GM12878 (cell line): ENCODE measurements around the gene MEIOSIN. TPM values are rescaled to one million over a fixed set of nuclear protein-coding genes. Genes with fewer than 3 reads are reported as not detected.

Experiments
- ATAC-seq: fragments of 200-7000 bp; cut with Tn5 transposase; 3 replicates; pipeline ENCODE4 v1.9.1; 2020; ENCODE audit warnings: mild to moderate bottlenecking, moderate library complexity
- BruUV-seq: library from RNA; stranded (reverse); fragments of 400-500 nt; replicated peaks from 2 replicates; lab custom pipeline; 2021; lab: Mats Ljungman, UMichigan
- CTCF ChIA-PET: fragments of 300-600 bp; sonication (Branson Sonifier 250); formaldehyde crosslinking; extraction: SDS; loops from one replicate; lab custom pipeline; 2021; ENCODE audit warnings: inconsistent platforms; lab: Yijun Ruan, JAX
- POLR2A ChIA-PET: fragments of 350-600 bp; formaldehyde crosslinking; extraction: SDS; loops from one replicate; lab custom pipeline; 2021; ENCODE audit warnings: inconsistent platforms; lab: Charles Lee
- RAD21 ChIA-PET: fragments of 300-600 bp; sonication (Branson Sonifier 250); formaldehyde crosslinking; loops from one replicate; lab custom pipeline; 2023; ENCODE audit warnings: antibody characterized with exemption; ENCODE audit not compliant: unreplicated experiment; lab: Charles Lee
- SMC1A ChIA-PET: fragments of 300-600 bp; sonication (Branson Sonifier 250); formaldehyde crosslinking; loops from one replicate; lab custom pipeline; 2023; ENCODE audit not compliant: unreplicated experiment, uncharacterized antibody; lab: Charles Lee
- DNase-seq: peaks from one replicate; pipeline ENCODE4 v3.0.0-alpha.2; 2011; ENCODE audit warnings: low read depth, low spot score
- FAIRE-seq: peaks from 3 replicates; lab custom pipeline; 2011; peaks lifted over from hg19 to GRCh38; lab: Jason Lieb, UNC
- H2AFZ ChIP-seq: 2 replicates; pipeline ENCODE4 v1.6.0; 2011; ENCODE audit warnings: low read depth, low read length, control low read depth; ENCODE audit not compliant: control insufficient read depth
- H3K27ac ChIP-seq: 2 replicates; pipeline ENCODE4 v1.5.1; 2011; ENCODE audit warnings: control low read depth; ENCODE audit not compliant: control insufficient read depth, insufficient read depth
- H3K27me3 ChIP-seq, 2 experiments: replicated peaks in 1 of 2; 2 replicates each; pipeline versions ENCODE4 v1.6.0 to v1.6.1; 2011; ENCODE audit warnings: low read length in 1 of 2; ENCODE audit not compliant: control insufficient read depth in 2 of 2, insufficient read depth in 2 of 2
- H3K36me3 ChIP-seq, 2 experiments: 2 replicates each; pipeline ENCODE4 v1.5.1; 2011; ENCODE audit warnings: low read length in 1 of 2; ENCODE audit not compliant: control insufficient read depth in 2 of 2, insufficient read depth in 2 of 2
- H3K4me1 ChIP-seq: 2 replicates; pipeline ENCODE4 v1.6.1; 2011; ENCODE audit warnings: mild to moderate bottlenecking, low read length, moderate library complexity, mixed read lengths; ENCODE audit not compliant: control insufficient read depth, insufficient read depth
- H3K4me2 ChIP-seq: 2 replicates; pipeline ENCODE4 v1.6.0; 2011; ENCODE audit warnings: control low read depth; ENCODE audit not compliant: control insufficient read depth, insufficient read depth
- H3K4me3 ChIP-seq: fragments of 200-600 bp; sonication (generic); 2 replicates; pipeline ENCODE4 v1.5.1; 2016
- H3K79me2 ChIP-seq: 2 replicates; pipeline ENCODE4 v1.6.0; 2011; ENCODE audit warnings: low read length; ENCODE audit not compliant: control insufficient read depth, insufficient read depth
- H3K9ac ChIP-seq: 2 replicates; pipeline ENCODE4 v1.8.0; 2011; ENCODE audit warnings: low read length, control low read depth, mixed read lengths; ENCODE audit not compliant: control insufficient read depth, insufficient read depth
- H3K9me3 ChIP-seq: replicated peaks from 3 replicates; pipeline ENCODE4 v1.5.1; 2011; ENCODE audit warnings: mild to moderate bottlenecking, low read length; ENCODE audit not compliant: control insufficient read depth, insufficient read depth
- H4K20me1 ChIP-seq: 2 replicates; pipeline ENCODE4 v1.6.0; 2011; ENCODE audit not compliant: control insufficient read depth, insufficient read depth
- NRF1 ChIP-seq: conservative IDR thresholded peaks from 2 replicates; pipeline ENCODE4 v1.6.1; 2011; ENCODE audit warnings: mild to moderate bottlenecking, low read depth, low read length, improper control_type of control experiment
- POLR2AphosphoS5 ChIP-seq: IDR thresholded peaks from 2 replicates; pipeline ENCODE4 v1.6.1; 2011; ENCODE audit warnings: mild to moderate bottlenecking, low read length, inconsistent platforms
- SREBF2 ChIP-seq: IDR thresholded peaks from 2 replicates; pipeline ENCODE4 v1.6.1; 2012; ENCODE audit warnings: mild to moderate bottlenecking, low read length
- WGBS: methylation state at CpG from one replicate; pipeline ENCODE4 v1.1.6; 2016; ENCODE audit warnings: low lambda C conversion rate; ENCODE audit not compliant: insufficient replicate concordance, insufficient coverage; ENCODE audit errors: missing lambda C conversion rate; 5-methylcytosine and 5-hydroxymethylcytosine counted together
- in situ Hi-C: fragments of 300-500 bp; cut with MboI; formaldehyde crosslinking; loops from 9 replicates; pipeline ENCODE4 v1.14.3; 2018; ENCODE audit warnings: mixed read lengths
- intact Hi-C: fragments of 100-400 bp; cut with micrococcal nuclease; formaldehyde crosslinking; loops from one replicate; pipeline ENCODE4 v1.14.2; 2022; ENCODE audit not compliant: unreplicated experiment
- polyA plus RNA-seq, 11 experiments: library from polyadenylated mRNA; depleted of rRNA in 4 of 11; unstranded in 6 of 11; stranded (reverse) in 5 of 11; fragments of >200 nt; fragmentation: Nextera tagmentation in 4 of 11; fragmentation: Illumina TruSeq in 1 of 11; extraction: Ambion mirVana in 4 of 11; extraction: Trizol in 1 of 11; gene quantifications; 1 replicate in 1 of 11; 2 replicates in 10 of 11; pipeline versions ENCODE4 v1.2.1 to v1.2.3, GENCODE V29; 2011 to 2016; ENCODE audit warnings: inconsistent platforms in 2 of 11, missing spikeins in 2 of 11, low read depth in 1 of 11
- total RNA-seq, 4 experiments: library from RNA; depleted of rRNA in 3 of 4; stranded (reverse); fragments of >200 nt in 3 of 4; fragmentation: Illumina TruSeq in 1 of 4; extraction: Trizol in 1 of 4; gene quantifications; 2 replicates each; pipeline versions ENCODE4 v1.2.1 to v1.2.3, GENCODE V29; 2013 to 2021
- TF ChIP-seq, protein P1 (sequence below): IDR thresholded peaks from 2 replicates; pipeline ENCODE4 v1.6.1; 2011; ENCODE audit warnings: low read depth, low read length, improper control_type of control experiment, borderline replicate concordance
- TF ChIP-seq, protein P2 (sequence below): IDR thresholded peaks from 2 replicates; pipeline ENCODE4 v1.6.1; 2011; ENCODE audit warnings: borderline replicate concordance, low read depth, mild to moderate bottlenecking, moderate library complexity, mixed read lengths, low read length; ENCODE audit not compliant: insufficient read depth; ENCODE audit errors: extremely low read length

MEIOSIN gene
- total and polyA plus RNA-seq, 10 of the 15 experiments (the other 5 are each of a cell fraction or from before 2014, with no cell fraction given): 0.05 to 0.66 (median 0.14) TPM; not detected in 4

DNA sequence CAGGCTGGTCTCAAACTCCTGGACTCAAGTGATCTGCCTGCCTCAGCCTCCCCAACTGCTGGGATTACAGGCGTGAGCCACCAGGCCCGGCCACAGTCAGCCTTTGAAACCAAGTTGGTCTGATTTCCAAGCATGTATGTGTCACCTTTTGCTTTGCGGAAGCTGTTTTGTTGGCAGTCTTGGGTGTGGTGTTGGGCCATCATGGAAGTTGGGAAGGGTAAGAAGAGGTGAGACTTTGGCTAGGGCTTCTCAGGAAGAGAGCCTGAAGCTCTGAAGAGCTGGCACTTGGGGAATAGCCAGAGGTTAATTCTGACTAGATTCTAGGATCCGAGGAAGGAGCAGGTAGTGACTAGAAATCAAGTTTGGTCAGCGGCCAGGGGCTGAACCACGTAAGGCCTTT lies 79.1 kb downstream of the MEIOSIN start:
- Histone ChIP-seq H4K20me1 (no peaks in the 10 kb centered on the region), H3K9ac (no peak overlapping the region), H3K36me3 (no peaks in the 10 kb centered on the region), H3K27me3 (no peaks in the 10 kb centered on the region), H3K27ac (no peak overlapping the region), H3K4me2 (no peak overlapping the region), H3K79me2 (no peaks in the 10 kb centered on the region), H3K4me1 (peaks cover 12% of the 10 kb centered on the region), H3K9me3 (no peaks in the 10 kb centered on the region), H3K4me3 (no peak overlapping the region), H2AFZ (no peak overlapping the region)
- POLR2A ChIA-PET: no interaction called here
- no TSS peak for BruUV-seq
- no peak for FAIRE-seq
- in situ Hi-C loops (no loop called here), intact Hi-C loops (loop anchor here (10.0 kb wide), 1 partner anchor 183 kb away; the partner anchor contains the start of gene CCDC61)
- ATAC-seq: no peak
- no peak for TF ChIP-seq POLR2AphosphoS5
- TF ChIP-seq SREBF2: no peak
- TF ChIP-seq, protein P1, sequence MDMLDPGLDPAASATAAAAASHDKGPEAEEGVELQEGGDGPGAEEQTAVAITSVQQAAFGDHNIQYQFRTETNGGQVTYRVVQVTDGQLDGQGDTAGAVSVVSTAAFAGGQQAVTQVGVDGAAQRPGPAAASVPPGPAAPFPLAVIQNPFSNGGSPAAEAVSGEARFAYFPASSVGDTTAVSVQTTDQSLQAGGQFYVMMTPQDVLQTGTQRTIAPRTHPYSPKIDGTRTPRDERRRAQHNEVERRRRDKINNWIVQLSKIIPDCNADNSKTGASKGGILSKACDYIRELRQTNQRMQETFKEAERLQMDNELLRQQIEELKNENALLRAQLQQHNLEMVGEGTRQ: no peak
- TF ChIP-seq NRF1: no peak
- TF ChIP-seq, protein P2, sequence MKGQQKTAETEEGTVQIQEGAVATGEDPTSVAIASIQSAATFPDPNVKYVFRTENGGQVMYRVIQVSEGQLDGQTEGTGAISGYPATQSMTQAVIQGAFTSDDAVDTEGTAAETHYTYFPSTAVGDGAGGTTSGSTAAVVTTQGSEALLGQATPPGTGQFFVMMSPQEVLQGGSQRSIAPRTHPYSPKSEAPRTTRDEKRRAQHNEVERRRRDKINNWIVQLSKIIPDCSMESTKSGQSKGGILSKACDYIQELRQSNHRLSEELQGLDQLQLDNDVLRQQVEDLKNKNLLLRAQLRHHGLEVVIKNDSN: no peak
- SMC1A ChIA-PET: no interaction called here
- CTCF ChIA-PET: no interaction called here
- 98% methylated on average over 6 of the region's 6 CpGs for WGBS
- no peak for DNase-seq
- RAD21 ChIA-PET: no interaction called here

Other genes with a start within 250 kb of the MEIOSIN start
Only the 7 nearest of the 20 such genes appear.
- 14.5 and 17.8 TPM in 2 replicates for gene GIPR, start 65.2 kb upstream of the MEIOSIN start, total RNA-seq (2014; rRNA removed)
- gene GIPR, start 65.2 kb upstream of the MEIOSIN start, total RNA-seq (2014; rRNA removed; fragmentation: Illumina TruSeq; extraction: Trizol): 17.9 and 18.0 TPM in 2 replicates
- 22.1 and 25.6 TPM in 2 replicates for gene GIPR, start 65.2 kb upstream of the MEIOSIN start, total RNA-seq (2021)
- gene GIPR, start 65.2 kb upstream of the MEIOSIN start, polyA plus RNA-seq (2011; rRNA removed): 12.3 and 13.8 TPM in 2 replicates
- gene GIPR, start 65.2 kb upstream of the MEIOSIN start, polyA plus RNA-seq (2014; fragmentation: Illumina TruSeq; extraction: Trizol): 10.5 and 13.6 TPM in 2 replicates
- 1 to 10 TPM; 1.7 TPM for gene GIPR, start 65.2 kb upstream of the MEIOSIN start, polyA plus RNA-seq (2014; fragmentation: Nextera tagmentation; extraction: Ambion mirVana)
- 26.3 and 27.1 TPM in 2 replicates for gene GIPR, start 65.2 kb upstream of the MEIOSIN start, polyA plus RNA-seq (2014; rRNA removed)
- gene GIPR, start 65.2 kb upstream of the MEIOSIN start, polyA plus RNA-seq (2016; fragmentation: Nextera tagmentation; extraction: Ambion mirVana): 1 to 10 TPM; 4.2 to 5.4 TPM
- 600 and 677 TPM in 2 replicates for gene SNRPD2, start 41.5 kb upstream of the MEIOSIN start, total RNA-seq (2014; rRNA removed)
- gene SNRPD2, start 41.5 kb upstream of the MEIOSIN start, total RNA-seq (2014; rRNA removed; fragmentation: Illumina TruSeq; extraction: Trizol): 526 and 536 TPM in 2 replicates
- gene SNRPD2, start 41.5 kb upstream of the MEIOSIN start, total RNA-seq (2021): 806 and 844 TPM in 2 replicates
- 939 and 1,096 TPM in 2 replicates for gene SNRPD2, start 41.5 kb upstream of the MEIOSIN start, polyA plus RNA-seq (2011; rRNA removed)
- 529 and 569 TPM in 2 replicates for gene SNRPD2, start 41.5 kb upstream of the MEIOSIN start, polyA plus RNA-seq (2014; fragmentation: Illumina TruSeq; extraction: Trizol)
- 1,000 to 10,000 TPM; 3,237 to 3,621 TPM for gene SNRPD2, start 41.5 kb upstream of the MEIOSIN start, polyA plus RNA-seq (2014; fragmentation: Nextera tagmentation; extraction: Ambion mirVana)
- 736 and 920 TPM in 2 replicates for gene SNRPD2, start 41.5 kb upstream of the MEIOSIN start, polyA plus RNA-seq (2014; rRNA removed)
- gene SNRPD2, start 41.5 kb upstream of the MEIOSIN start, polyA plus RNA-seq (2016; fragmentation: Nextera tagmentation; extraction: Ambion mirVana): 1,000 to 10,000 TPM; 1,262 to 1,451 TPM
- gene QPCTL, start 40.8 kb upstream of the MEIOSIN start, total RNA-seq (2014; rRNA removed): 17.5 and 19.4 TPM in 2 replicates
- 6.9 and 7.6 TPM in 2 replicates for gene QPCTL, start 40.8 kb upstream of the MEIOSIN start, total RNA-seq (2014; rRNA removed; fragmentation: Illumina TruSeq; extraction: Trizol)
- 22.6 and 23.9 TPM in 2 replicates for gene QPCTL, start 40.8 kb upstream of the MEIOSIN start, total RNA-seq (2021)
- 6.1 and 11.3 TPM in 2 replicates for gene QPCTL, start 40.8 kb upstream of the MEIOSIN start, polyA plus RNA-seq (2011; rRNA removed)
- gene QPCTL, start 40.8 kb upstream of the MEIOSIN start, polyA plus RNA-seq (2014; fragmentation: Illumina TruSeq; extraction: Trizol): 7.4 and 9.0 TPM in 2 replicates
- 1 to 10 TPM; 1.1 to 1.7 TPM for gene QPCTL, start 40.8 kb upstream of the MEIOSIN start, polyA plus RNA-seq (2014; fragmentation: Nextera tagmentation; extraction: Ambion mirVana)
- gene QPCTL, start 40.8 kb upstream of the MEIOSIN start, polyA plus RNA-seq (2014; rRNA removed): 21.0 and 24.1 TPM in 2 replicates
- 10 to 100 TPM; 11.1 to 12.6 TPM for gene QPCTL, start 40.8 kb upstream of the MEIOSIN start, polyA plus RNA-seq (2016; fragmentation: Nextera tagmentation; extraction: Ambion mirVana)
- 23.6 and 26.4 TPM in 2 replicates for gene FBXO46, start 2.5 kb upstream of the MEIOSIN start, total RNA-seq (2014; rRNA removed)
- gene FBXO46, start 2.5 kb upstream of the MEIOSIN start, total RNA-seq (2014; rRNA removed; fragmentation: Illumina TruSeq; extraction: Trizol): 8.3 and 11.0 TPM in 2 replicates
- gene FBXO46, start 2.5 kb upstream of the MEIOSIN start, total RNA-seq (2021): 50.4 and 61.5 TPM in 2 replicates
- gene FBXO46, start 2.5 kb upstream of the MEIOSIN start, polyA plus RNA-seq (2011; rRNA removed): 4.3 and 5.9 TPM in 2 replicates
- 11.3 and 17.2 TPM in 2 replicates for gene FBXO46, start 2.5 kb upstream of the MEIOSIN start, polyA plus RNA-seq (2014; fragmentation: Illumina TruSeq; extraction: Trizol)
- 1 to 10 TPM; 2.5 to 7.1 TPM for gene FBXO46, start 2.5 kb upstream of the MEIOSIN start, polyA plus RNA-seq (2014; fragmentation: Nextera tagmentation; extraction: Ambion mirVana)
- 25.3 and 31.3 TPM in 2 replicates for gene FBXO46, start 2.5 kb upstream of the MEIOSIN start, polyA plus RNA-seq (2014; rRNA removed)
- 10 to 100 TPM; 16.1 to 28.8 TPM for gene FBXO46, start 2.5 kb upstream of the MEIOSIN start, polyA plus RNA-seq (2016; fragmentation: Nextera tagmentation; extraction: Ambion mirVana)
- gene SIX5, start 35.8 kb downstream of the MEIOSIN start, total RNA-seq (2014; rRNA removed): 3.9 and 5.8 TPM in 2 replicates
- gene SIX5, start 35.8 kb downstream of the MEIOSIN start, total RNA-seq (2014; rRNA removed; fragmentation: Illumina TruSeq; extraction: Trizol): 2.7 TPM in 2 replicates
- gene SIX5, start 35.8 kb downstream of the MEIOSIN start, total RNA-seq (2021): 10.1 and 10.5 TPM in 2 replicates
- 0.66 and 2.3 TPM in 2 replicates for gene SIX5, start 35.8 kb downstream of the MEIOSIN start, polyA plus RNA-seq (2011; rRNA removed)
- 1.2 and 3.3 TPM in 2 replicates for gene SIX5, start 35.8 kb downstream of the MEIOSIN start, polyA plus RNA-seq (2014; fragmentation: Illumina TruSeq; extraction: Trizol)
- gene SIX5, start 35.8 kb downstream of the MEIOSIN start, polyA plus RNA-seq (2014; fragmentation: Nextera tagmentation; extraction: Ambion mirVana): not detected
- 8.1 and 9.8 TPM in 2 replicates for gene SIX5, start 35.8 kb downstream of the MEIOSIN start, polyA plus RNA-seq (2014; rRNA removed)
- gene SIX5, start 35.8 kb downstream of the MEIOSIN start, polyA plus RNA-seq (2016; fragmentation: Nextera tagmentation; extraction: Ambion mirVana): 1 to 10 TPM; 1.9 to 2.3 TPM
- 5.7 and 6.6 TPM in 2 replicates for gene DMPK, start 49.1 kb downstream of the MEIOSIN start, total RNA-seq (2014; rRNA removed)
- gene DMPK, start 49.1 kb downstream of the MEIOSIN start, total RNA-seq (2014; rRNA removed; fragmentation: Illumina TruSeq; extraction: Trizol): 4.9 and 5.1 TPM in 2 replicates
- gene DMPK, start 49.1 kb downstream of the MEIOSIN start, total RNA-seq (2021): 26.7 and 33.6 TPM in 2 replicates
- gene DMPK, start 49.1 kb downstream of the MEIOSIN start, polyA plus RNA-seq (2011; rRNA removed): 3.9 and 5.4 TPM in 2 replicates
- gene DMPK, start 49.1 kb downstream of the MEIOSIN start, polyA plus RNA-seq (2014; fragmentation: Illumina TruSeq; extraction: Trizol): 4.0 and 7.6 TPM in 2 replicates
- under 1 TPM; 0.60 to 0.84 TPM for gene DMPK, start 49.1 kb downstream of the MEIOSIN start, polyA plus RNA-seq (2014; fragmentation: Nextera tagmentation; extraction: Ambion mirVana)
- 27.8 and 35.4 TPM in 2 replicates for gene DMPK, start 49.1 kb downstream of the MEIOSIN start, polyA plus RNA-seq (2014; rRNA removed)
- gene DMPK, start 49.1 kb downstream of the MEIOSIN start, polyA plus RNA-seq (2016; fragmentation: Nextera tagmentation; extraction: Ambion mirVana): 1 to 10 TPM; 3.2 to 3.5 TPM
- gene DMWD, start 59.4 kb downstream of the MEIOSIN start, total RNA-seq (2014; rRNA removed): 28.7 and 31.2 TPM in 2 replicates
- gene DMWD, start 59.4 kb downstream of the MEIOSIN start, total RNA-seq (2014; rRNA removed; fragmentation: Illumina TruSeq; extraction: Trizol): 15.7 and 17.8 TPM in 2 replicates
- 51.3 and 56.0 TPM in 2 replicates for gene DMWD, start 59.4 kb downstream of the MEIOSIN start, total RNA-seq (2021)
- 8.2 and 13.2 TPM in 2 replicates for gene DMWD, start 59.4 kb downstream of the MEIOSIN start, polyA plus RNA-seq (2011; rRNA removed)
- 5.3 and 10.1 TPM in 2 replicates for gene DMWD, start 59.4 kb downstream of the MEIOSIN start, polyA plus RNA-seq (2014; fragmentation: Illumina TruSeq; extraction: Trizol)
- gene DMWD, start 59.4 kb downstream of the MEIOSIN start, polyA plus RNA-seq (2014; fragmentation: Nextera tagmentation; extraction: Ambion mirVana): 1 to 10 TPM; 3.5 to 3.8 TPM
- 31.7 and 38.9 TPM in 2 replicates for gene DMWD, start 59.4 kb downstream of the MEIOSIN start, polyA plus RNA-seq (2014; rRNA removed)
- 1 to 10 TPM; 5.2 to 7.6 TPM for gene DMWD, start 59.4 kb downstream of the MEIOSIN start, polyA plus RNA-seq (2016; fragmentation: Nextera tagmentation; extraction: Ambion mirVana)